IMR-90 (cell line): ENCODE measurements around the gene CCND3. TPM values are rescaled to one million over a fixed set of nuclear protein-coding genes. Genes with fewer than 3 reads are reported as not detected.
"Not testable (repeated sequence)": the region's sequence is repeated elsewhere in the genome, so short reads cannot be mapped to it uniquely, and the experiment has no call there.

ENCODE experiments used
- ATAC-seq: fragments of 200-7000 bp; cut with Tn5 transposase; 2 replicates; pipeline ENCODE4 v1.9.1; 2020; ENCODE audit warnings: low read depth, mild to moderate bottlenecking, moderate library complexity
- BruUV-seq: library from RNA; stranded (reverse); fragments of 400-500 nt; replicated peaks from 2 replicates; lab custom pipeline; 2021; lab: Mats Ljungman, UMichigan
- CTCF ChIA-PET: fragments of 300-600 bp; formaldehyde crosslinking; extraction: SDS; loops from one replicate; lab custom pipeline; 2021; ENCODE audit warnings: antibody characterized with exemption; lab: Yijun Ruan, JAX
- POLR2A ChIA-PET: fragments of 300-600 bp; sonication (Branson Sonifier 250); formaldehyde crosslinking; loops from one replicate; lab custom pipeline; 2022; ENCODE audit warnings: antibody characterized with exemption; ENCODE audit not compliant: unreplicated experiment; lab: Charles Lee
- DNase-seq: peaks from one replicate; pipeline ENCODE4 v3.0.0; 2013
- H2AFZ ChIP-seq: replicated peaks from 2 replicates; pipeline ENCODE3; 2013; ENCODE audit warnings: low read length, mild to moderate bottlenecking; ENCODE audit not compliant: poor library complexity
- H2AK5ac ChIP-seq: 2 replicates; pipeline ENCODE4 v1.6.1; 2013; ENCODE audit warnings: low read depth, low read length, inconsistent platforms
- H2AK9ac ChIP-seq: replicated peaks from 2 replicates; pipeline ENCODE3; 2013; ENCODE audit warnings: mild to moderate bottlenecking, low read depth, low read length, moderate library complexity; ENCODE audit not compliant: poor library complexity
- H2BK120ac ChIP-seq: 2 replicates; pipeline ENCODE4 v1.6.1; 2013; ENCODE audit warnings: low read depth, low read length, inconsistent platforms
- H2BK15ac ChIP-seq: 3 replicates; pipeline ENCODE4 v1.6.1; 2013; ENCODE audit warnings: low read depth, low read length, inconsistent platforms
- H2BK20ac ChIP-seq: 2 replicates; pipeline ENCODE4 v1.6.1; 2013; ENCODE audit warnings: low read depth, mild to moderate bottlenecking, inconsistent platforms, low read length, moderate library complexity
- H2BK5ac ChIP-seq: 2 replicates; pipeline ENCODE4 v1.6.1; 2013; ENCODE audit warnings: mild to moderate bottlenecking, low read depth, low read length, inconsistent platforms; ENCODE audit not compliant: poor library complexity, severe bottlenecking
- H3K14ac ChIP-seq: replicated peaks from 2 replicates; pipeline ENCODE4 v1.6.1; 2013; ENCODE audit warnings: low read depth, low read length, inconsistent platforms
- H3K18ac ChIP-seq: 2 replicates; pipeline ENCODE4 v1.6.1; 2013; ENCODE audit warnings: low read depth, low read length, control low read depth
- H3K23ac ChIP-seq: 2 replicates; pipeline ENCODE4 v1.6.1; 2013; ENCODE audit warnings: low read depth, low read length, inconsistent platforms
- H3K27ac ChIP-seq: 2 replicates; pipeline ENCODE4 v1.5.1; 2013; ENCODE audit warnings: mild to moderate bottlenecking, control low read depth, low read length; ENCODE audit not compliant: insufficient read depth
- H3K27me3 ChIP-seq: 2 replicates; pipeline ENCODE4 v1.6.1; 2013; ENCODE audit warnings: low read length; ENCODE audit not compliant: control insufficient read depth, insufficient read depth
- H3K36me3 ChIP-seq: 2 replicates; pipeline ENCODE4 v1.6.1; 2013; ENCODE audit warnings: low read length, mixed read lengths; ENCODE audit not compliant: control insufficient read depth, insufficient read depth
- H3K4ac ChIP-seq: 2 replicates; pipeline ENCODE4 v1.6.1; 2013; ENCODE audit warnings: low read depth, low read length, inconsistent platforms
- H3K4me1 ChIP-seq: 2 replicates; pipeline ENCODE4 v1.6.1; 2013; ENCODE audit warnings: low read length, mixed read lengths; ENCODE audit not compliant: control insufficient read depth, insufficient read depth
- H3K4me2 ChIP-seq: 2 replicates; pipeline ENCODE4 v1.6.1; 2013; ENCODE audit warnings: low read depth, mild to moderate bottlenecking, control low read depth, low read length, moderate library complexity
- H3K4me3 ChIP-seq: 2 replicates; pipeline ENCODE4 v1.5.1; 2013; ENCODE audit warnings: low read depth, mild to moderate bottlenecking, control low read depth, low read length, moderate library complexity; ENCODE audit not compliant: insufficient read depth
- H3K56ac ChIP-seq: 2 replicates; pipeline ENCODE4 v1.6.1; 2013; ENCODE audit warnings: low read length, inconsistent platforms; ENCODE audit not compliant: insufficient read depth; ENCODE audit errors: extremely low read depth
- H3K79me1 ChIP-seq, 2 experiments: 2 replicates each; pipeline ENCODE4 v1.6.1; 2013; ENCODE audit warnings: low read length in 2 of 2, inconsistent platforms in 1 of 2, low read depth in 1 of 2
- H3K9ac ChIP-seq: 2 replicates; pipeline ENCODE4 v1.6.1; 2013; ENCODE audit warnings: low read depth, low read length, control low read depth
- H3K9me1 ChIP-seq: 2 replicates; pipeline ENCODE4 v1.6.1; 2013; ENCODE audit warnings: low read length, inconsistent platforms; ENCODE audit not compliant: insufficient read depth
- H3K9me3 ChIP-seq: 2 replicates; pipeline ENCODE4 v1.6.1; 2013; ENCODE audit warnings: low read length; ENCODE audit not compliant: control insufficient read depth, insufficient read depth
- H4K20me1 ChIP-seq: 2 replicates; pipeline ENCODE4 v1.6.1; 2013; ENCODE audit warnings: low read length, inconsistent platforms; ENCODE audit not compliant: insufficient read depth
- H4K5ac ChIP-seq: 2 replicates; pipeline ENCODE4 v1.6.1; 2013; ENCODE audit warnings: mild to moderate bottlenecking, low read depth, low read length, control low read depth
- H4K8ac ChIP-seq, 2 experiments: 2 replicates each; pipeline ENCODE4 v1.6.1; 2013; ENCODE audit warnings: low read depth in 2 of 2, low read length in 2 of 2, control low read depth in 1 of 2, inconsistent platforms in 1 of 2
- H4K91ac ChIP-seq: 2 replicates; pipeline ENCODE4 v1.6.1; 2013; ENCODE audit warnings: low read depth, low read length, inconsistent platforms; ENCODE audit not compliant: insufficient read depth
- WGBS, 2 experiments: methylation state at CpG; one replicate each; pipeline versions ENCODE4 v1.1.5 to v1.1.7; 2013; ENCODE audit warnings: missing lambda C conversion rate in 2 of 2; ENCODE audit not compliant: insufficient read length in 1 of 2; ENCODE audit errors: extremely low coverage in 2 of 2; 5-methylcytosine and 5-hydroxymethylcytosine counted together
- dilution Hi-C: fragments of 300-500 bp; cut with HindIII; formaldehyde crosslinking; loops from one replicate; pipeline ENCODE4 v1.14.3; 2018; ENCODE audit warnings: low sequenced_read_pairs; ENCODE audit not compliant: unreplicated experiment
- in situ Hi-C: fragments of 300-500 bp; cut with MboI; formaldehyde crosslinking; loops from 3 replicates; pipeline ENCODE4 v1.14.3; 2019; ENCODE audit warnings: low sequenced_read_pairs, inconsistent platforms, mixed read lengths
- intact Hi-C: fragments of 100-400 bp; cut with micrococcal nuclease; formaldehyde crosslinking; loops from 2 replicates; pipeline ENCODE4 v1.10.0; 2022
- polyA plus RNA-seq, 3 experiments: library from polyadenylated mRNA; depleted of rRNA; stranded (reverse); fragments of >200 nt; gene quantifications; 2 replicates each; pipeline ENCODE4 v1.2.3, GENCODE V29; 2012; ENCODE audit warnings: low replicate concordance in 1 of 3
- total RNA-seq: library from RNA; depleted of rRNA; stranded (reverse); fragments of >200 nt; gene quantifications from 2 replicates; pipeline ENCODE4 v1.2.3, GENCODE V29; 2012

Gene CCND3
- total and polyA plus RNA-seq, 2 of the 4 experiments (the other 2 are of a cell fraction), result 19.2 to 61.9 TPM

DNA sequence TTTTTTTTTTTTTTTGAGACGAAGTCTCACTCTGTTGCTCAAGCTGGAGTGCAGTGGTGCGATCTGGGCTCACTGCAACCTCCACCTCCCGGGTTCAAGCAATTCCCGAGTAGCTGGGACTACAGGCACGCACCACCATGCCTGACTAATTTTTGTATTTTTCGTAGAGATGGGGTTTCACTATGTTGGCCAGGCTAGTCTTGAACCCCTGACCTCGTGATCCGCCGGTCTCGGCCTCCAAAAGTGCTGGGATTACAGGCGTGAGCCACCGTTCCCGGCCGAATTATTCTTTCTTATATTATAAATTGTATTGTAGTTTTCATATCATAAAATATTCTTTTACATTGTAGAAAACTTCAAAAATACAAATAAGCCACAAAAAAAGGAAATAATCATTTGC, 1.3 kb upstream of the CCND3 start:
- DNase-seq, H3K4me3 ChIP-seq, in situ Hi-C loops, H3K36me3 ChIP-seq, ATAC-seq, dilution Hi-C loops, H2BK5ac ChIP-seq, H3K18ac ChIP-seq, H2AK5ac ChIP-seq, POLR2A ChIA-PET, H2BK120ac ChIP-seq, H2AK9ac ChIP-seq, H2AFZ ChIP-seq, H4K91ac ChIP-seq, H3K56ac ChIP-seq, BruUV-seq, H4K5ac ChIP-seq, H3K23ac ChIP-seq, H3K27me3 ChIP-seq, intact Hi-C loops, H2BK20ac ChIP-seq, H3K9me3 ChIP-seq, H3K9ac ChIP-seq, H3K14ac ChIP-seq, H3K4ac ChIP-seq, H3K4me2 ChIP-seq, H2BK15ac ChIP-seq: not testable (repeated sequence)
- H4K20me1 ChIP-seq, result peaks cover 24% of the 10 kb centered on the region
- peaks cover 27% of the 10 kb centered on the region for H3K4me1 ChIP-seq
- WGBS, 2 experiments, result no CpG with 5 or more reads among the region's 14 CpGs
- peaks cover 16% of the 10 kb centered on the region for H3K9me1 ChIP-seq
- CTCF ChIA-PET, result interaction anchor here (0.7 kb wide), 1 partner anchor 101 kb away, joined by 4 read pairs; no protein-coding TSS in a partner anchor
- peak overlapping the region; percentile 39 to 89; a peak in 1 of 4 replicates for H4K8ac ChIP-seq
- peak overlapping the region; percentile 69; the same call in 1 of the 2 replicates for H3K27ac ChIP-seq
- H3K79me1 ChIP-seq, result peaks cover 9 to 33% of the 10 kb centered on the region in 2 experiments; a peak in 3 of 4 replicates
